HCT116 (cell line): Measurements from ENCODE around the gene KPNA3. TPM values are rescaled to one million over a fixed set of nuclear protein-coding genes. Genes with fewer than 3 reads are reported as not detected.

Experiments
- ATAC-seq: fragments of 200-7000 bp; cut with Tn5 transposase; 2 replicates; pipeline ENCODE4 v1.9.1; 2020; ENCODE audit warnings: mild to moderate bottlenecking, moderate library complexity
- BruUV-seq: library from RNA; stranded (reverse); fragments of 400-500 nt; replicated peaks from 2 replicates; lab custom pipeline; 2021; lab: Mats Ljungman, UMichigan
- CTCF ChIA-PET: fragments of 300-600 bp; sonication (Branson Sonifier 250); formaldehyde crosslinking; loops from one replicate; lab custom pipeline; 2021; ENCODE audit warnings: antibody characterized with exemption; lab: Charles Lee
- POLR2A ChIA-PET: fragments of 300-600, 350-600 bp; sonication (Branson Sonifier 250); formaldehyde crosslinking; loops from one replicate; lab custom pipeline; 2021; ENCODE audit warnings: antibody characterized with exemption; lab: Charles Lee
- RAD21 ChIA-PET, 2 experiments: fragments of 300-600 bp; sonication (Branson Sonifier 250); formaldehyde crosslinking; loops; one replicate each; lab custom pipeline; 2023; ENCODE audit warnings: low total read pairs in 2 of 2; ENCODE audit not compliant: uncharacterized antibody in 2 of 2, unreplicated experiment in 2 of 2, low non-redundant PET in 1 of 2; lab: Charles Lee
- DNase-seq: peaks from one replicate; pipeline ENCODE4 v3.0.0-alpha.2; 2010; ENCODE audit warnings: low read depth, low spot score
- H2AFZ ChIP-seq: fragments of 200-600 bp; shearing (Covaris generic), sonication (generic); 2 replicates; pipeline ENCODE4 v1.6.1; 2017; ENCODE audit warnings: low read depth, mixed run types, mixed read lengths, antibody characterized with exemption, low read length; ENCODE audit not compliant: poor library complexity, severe bottlenecking
- H3K27ac ChIP-seq: 2 replicates; pipeline ENCODE4 v1.5.1; 2012; ENCODE audit warnings: low read depth, low read length
- H3K27me3 ChIP-seq: fragments of 200-600 bp; sonication (generic); 2 replicates; pipeline ENCODE4 v1.6.1; 2016; ENCODE audit warnings: mixed run types, low read length, mixed read lengths; ENCODE audit not compliant: insufficient read depth
- H3K36me3 ChIP-seq, 2 experiments: fragments of 200-500 bp in 1 of 2; fragments of 200-600 bp in 1 of 2; sonication (Bioruptor generic) in 1 of 2; sonication (generic) in 1 of 2; 2 replicates each; pipeline versions ENCODE4 v1.5.1 to v1.6.1; 2014 to 2016; ENCODE audit warnings: low read length in 2 of 2, inconsistent platforms in 1 of 2, mixed read lengths in 1 of 2, mixed run types in 1 of 2; ENCODE audit not compliant: insufficient read depth in 2 of 2, control insufficient read depth in 1 of 2
- H3K4me1 ChIP-seq, 2 experiments: fragments of 200-600 bp in 1 of 2; sonication (generic) in 1 of 2; 2 replicates each; pipeline versions ENCODE4 v1.5.1 to v1.6.1; 2012 to 2017; ENCODE audit warnings: low read length in 2 of 2, inconsistent platforms in 1 of 2, mild to moderate bottlenecking in 1 of 2, mixed read lengths in 1 of 2, mixed run types in 1 of 2, moderate library complexity in 1 of 2; ENCODE audit not compliant: insufficient read depth in 2 of 2, control insufficient read depth in 1 of 2
- H3K4me2 ChIP-seq: fragments of 200-600 bp; sonication (generic); 2 replicates; pipeline ENCODE4 v1.6.1; 2017; ENCODE audit warnings: mixed run types, low read length, mixed read lengths
- H3K4me3 ChIP-seq, 2 experiments: fragments of 200-600 bp in 1 of 2; sonication (generic) in 1 of 2; replicated peaks in 1 of 2; 2 replicates each; pipeline ENCODE4 v1.5.1; 2011 to 2016; ENCODE audit warnings: low read length in 2 of 2, control low read depth in 1 of 2, low read depth in 1 of 2, mild to moderate bottlenecking in 1 of 2, mixed read lengths in 1 of 2, mixed run types in 1 of 2
- H3K79me2 ChIP-seq: fragments of 200-600 bp; sonication (generic); 2 replicates; pipeline ENCODE4 v1.6.1; 2017; ENCODE audit warnings: mild to moderate bottlenecking, mixed run types, low read length, moderate library complexity, mixed read lengths; ENCODE audit not compliant: insufficient read depth
- H3K9ac ChIP-seq: fragments of 200-600 bp; sonication (generic); 2 replicates; pipeline ENCODE4 v1.6.1; 2016; ENCODE audit warnings: low read length, mixed read lengths
- H3K9me2 ChIP-seq: fragments of 200-600 bp; sonication (generic), shearing (Covaris generic); 2 replicates; pipeline ENCODE4 v1.6.1; 2017; ENCODE audit warnings: mixed run types, mild to moderate bottlenecking, moderate library complexity; ENCODE audit not compliant: insufficient read depth
- H3K9me3 ChIP-seq, 2 experiments: fragments of 200-500 bp in 1 of 2; fragments of 200-600 bp in 1 of 2; sonication (Bioruptor generic) in 1 of 2; sonication (generic) in 1 of 2; 2 replicates each; pipeline ENCODE4 v1.6.1; 2014 to 2017; ENCODE audit warnings: low read length in 2 of 2, mixed read lengths in 2 of 2, inconsistent platforms in 1 of 2, low read depth in 1 of 2, mild to moderate bottlenecking in 1 of 2, mixed run types in 1 of 2, moderate library complexity in 1 of 2; ENCODE audit not compliant: control insufficient read depth in 1 of 2, insufficient read depth in 1 of 2
- H4K20me1 ChIP-seq: fragments of 200-600 bp; sonication (generic), shearing (Covaris generic); 2 replicates; pipeline ENCODE4 v1.6.1; 2017; ENCODE audit warnings: mixed run types, mild to moderate bottlenecking, moderate library complexity; ENCODE audit not compliant: insufficient read depth
- CBX3 ChIP-seq: IDR thresholded peaks from 2 replicates; pipeline ENCODE4 v1.6.1; 2012; ENCODE audit warnings: low read depth
- POLR2A ChIP-seq: IDR thresholded peaks from 2 replicates; pipeline ENCODE4 v1.7.0; 2011; ENCODE audit warnings: borderline replicate concordance; ENCODE audit not compliant: insufficient read depth, insufficient read length; ENCODE audit errors: extremely low read depth
- RAD21 ChIP-seq: IDR thresholded peaks from 2 replicates; pipeline ENCODE4 v1.6.1; 2012; ENCODE audit warnings: low read depth, mild to moderate bottlenecking
- ZFX ChIP-seq: fragments of 450-650 bp; IDR thresholded peaks from 2 replicates; pipeline ENCODE4 v1.6.1; 2017
- intact Hi-C: fragments of 100-400 bp; cut with micrococcal nuclease; formaldehyde crosslinking; loops from 2 replicates; pipeline ENCODE4 v1.10.0; 2022
- total RNA-seq: library from RNA; stranded (reverse); gene quantifications from one replicate; pipeline ENCODE4 v1.2.1, GENCODE V29; 2021; ENCODE audit not compliant: unreplicated experiment
- TF ChIP-seq, protein P1 (sequence below): IDR thresholded peaks from 2 replicates; pipeline ENCODE4 v1.6.1; 2012; ENCODE audit warnings: low read depth
- TF ChIP-seq, protein P2 (sequence below), 3 experiments: fragments of 200-600 bp in 1 of 3; sonication (generic) in 1 of 3; IDR thresholded peaks in 2 of 3; conservative IDR thresholded peaks in 1 of 3; 2 replicates each; pipeline ENCODE4 v1.5.1; 2012 to 2017; ENCODE audit warnings: low read depth in 2 of 3, low read length in 2 of 3, antibody characterized with exemption in 1 of 3, borderline replicate concordance in 1 of 3, control low read depth in 1 of 3, mild to moderate bottlenecking in 1 of 3, mixed read lengths in 1 of 3, mixed run types in 1 of 3, moderate library complexity in 1 of 3; ENCODE audit not compliant: insufficient read depth in 1 of 3

Gene KPNA3
- total RNA-seq, 1 experiment from 2014 or later: 45.0 TPM

DNA sequence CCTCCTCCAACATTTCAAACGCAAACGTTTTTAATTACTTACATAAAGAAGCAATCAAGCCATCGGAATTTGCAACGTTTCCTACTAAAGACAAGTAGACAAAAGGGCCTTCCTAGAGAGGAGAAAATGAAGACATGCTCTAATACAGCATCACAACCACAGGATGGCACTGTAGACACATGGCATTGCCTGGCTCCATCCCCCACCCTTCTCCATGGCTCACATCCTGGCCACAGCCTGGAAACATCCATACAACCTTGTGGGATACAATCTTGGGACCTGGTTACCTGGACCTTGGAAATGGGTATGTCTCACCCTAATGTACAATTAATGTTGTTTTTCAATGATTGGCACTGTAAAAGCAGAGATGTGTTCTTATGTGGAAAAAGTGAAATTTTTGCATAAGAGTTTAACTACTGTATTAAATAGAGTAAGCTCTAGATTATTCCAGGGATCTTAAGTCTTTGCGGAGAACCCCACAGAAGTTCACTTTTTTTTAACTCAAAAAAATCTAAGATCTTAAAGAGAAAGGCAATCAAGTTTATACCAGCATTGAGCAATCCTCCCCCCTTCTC is 122.7 kb downstream of the KPNA3 start:
- Histone ChIP-seq H3K4me3 (no peak overlapping the region), H3K9me3 (no peaks in the 10 kb centered on the region), H3K4me2 (peak overlapping the region; percentile 1; the same call in 1 of the 2 replicates), H3K27me3 (no peaks in the 10 kb centered on the region), H3K27ac (no peak overlapping the region), H3K79me2 (peaks cover 34% of the 10 kb centered on the region), H3K4me1 (peaks cover 0 to 11% of the 10 kb centered on the region in 2 experiments; a peak in 2 of 4 replicates), H3K9ac (no peak overlapping the region), H2AFZ (no peak overlapping the region), H3K36me3 (peaks cover 7 to 18% of the 10 kb centered on the region in 2 experiments; a peak in 2 of 4 replicates), H4K20me1 (peaks cover 3% of the 10 kb centered on the region; the same call in 1 of the 2 replicates), H3K9me2 (no peaks in the 10 kb centered on the region)
- intact Hi-C loops: loop anchor here (1.0 to 10.0 kb wide), 4 partner anchors 178 to 1400 kb away; partner anchors contain the start of gene TRIM13
- ChIA-PET CTCF (interaction anchor here (0.7 to 1.5 kb wide), 8 partner anchors 11 to 1399 kb away, joined by 3 to 7 read pairs (median 3); partner anchors contain the start of gene EBPL), RAD21 (interaction anchor here in 1 of 2 experiments (1.0 kb wide), 1 partner anchor 266 kb away, joined by 4 read pairs; the partner anchor contains the start of gene SPRYD7), POLR2A (interaction anchor here (1.3 kb wide), 1 partner anchor 123 kb away, joined by 3 read pairs; the partner anchor contains the start of gene KPNA3)
- ATAC-seq (peak; percentile 99), DNase-seq (peak; percentile 63)
- no TSS peak for BruUV-seq
- no peak for TF ChIP-seq POLR2A
- TF ChIP-seq ZFX: no peak
- TF ChIP-seq, protein P1, sequence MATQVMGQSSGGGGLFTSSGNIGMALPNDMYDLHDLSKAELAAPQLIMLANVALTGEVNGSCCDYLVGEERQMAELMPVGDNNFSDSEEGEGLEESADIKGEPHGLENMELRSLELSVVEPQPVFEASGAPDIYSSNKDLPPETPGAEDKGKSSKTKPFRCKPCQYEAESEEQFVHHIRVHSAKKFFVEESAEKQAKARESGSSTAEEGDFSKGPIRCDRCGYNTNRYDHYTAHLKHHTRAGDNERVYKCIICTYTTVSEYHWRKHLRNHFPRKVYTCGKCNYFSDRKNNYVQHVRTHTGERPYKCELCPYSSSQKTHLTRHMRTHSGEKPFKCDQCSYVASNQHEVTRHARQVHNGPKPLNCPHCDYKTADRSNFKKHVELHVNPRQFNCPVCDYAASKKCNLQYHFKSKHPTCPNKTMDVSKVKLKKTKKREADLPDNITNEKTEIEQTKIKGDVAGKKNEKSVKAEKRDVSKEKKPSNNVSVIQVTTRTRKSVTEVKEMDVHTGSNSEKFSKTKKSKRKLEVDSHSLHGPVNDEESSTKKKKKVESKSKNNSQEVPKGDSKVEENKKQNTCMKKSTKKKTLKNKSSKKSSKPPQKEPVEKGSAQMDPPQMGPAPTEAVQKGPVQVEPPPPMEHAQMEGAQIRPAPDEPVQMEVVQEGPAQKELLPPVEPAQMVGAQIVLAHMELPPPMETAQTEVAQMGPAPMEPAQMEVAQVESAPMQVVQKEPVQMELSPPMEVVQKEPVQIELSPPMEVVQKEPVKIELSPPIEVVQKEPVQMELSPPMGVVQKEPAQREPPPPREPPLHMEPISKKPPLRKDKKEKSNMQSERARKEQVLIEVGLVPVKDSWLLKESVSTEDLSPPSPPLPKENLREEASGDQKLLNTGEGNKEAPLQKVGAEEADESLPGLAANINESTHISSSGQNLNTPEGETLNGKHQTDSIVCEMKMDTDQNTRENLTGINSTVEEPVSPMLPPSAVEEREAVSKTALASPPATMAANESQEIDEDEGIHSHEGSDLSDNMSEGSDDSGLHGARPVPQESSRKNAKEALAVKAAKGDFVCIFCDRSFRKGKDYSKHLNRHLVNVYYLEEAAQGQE: no peak
- TF ChIP-seq RAD21: peak; percentile 94
- TF ChIP-seq CBX3: 0 out of 2 replicates have a peak, but pooled peaks have one; percentile 16
- TF ChIP-seq, protein P2, sequence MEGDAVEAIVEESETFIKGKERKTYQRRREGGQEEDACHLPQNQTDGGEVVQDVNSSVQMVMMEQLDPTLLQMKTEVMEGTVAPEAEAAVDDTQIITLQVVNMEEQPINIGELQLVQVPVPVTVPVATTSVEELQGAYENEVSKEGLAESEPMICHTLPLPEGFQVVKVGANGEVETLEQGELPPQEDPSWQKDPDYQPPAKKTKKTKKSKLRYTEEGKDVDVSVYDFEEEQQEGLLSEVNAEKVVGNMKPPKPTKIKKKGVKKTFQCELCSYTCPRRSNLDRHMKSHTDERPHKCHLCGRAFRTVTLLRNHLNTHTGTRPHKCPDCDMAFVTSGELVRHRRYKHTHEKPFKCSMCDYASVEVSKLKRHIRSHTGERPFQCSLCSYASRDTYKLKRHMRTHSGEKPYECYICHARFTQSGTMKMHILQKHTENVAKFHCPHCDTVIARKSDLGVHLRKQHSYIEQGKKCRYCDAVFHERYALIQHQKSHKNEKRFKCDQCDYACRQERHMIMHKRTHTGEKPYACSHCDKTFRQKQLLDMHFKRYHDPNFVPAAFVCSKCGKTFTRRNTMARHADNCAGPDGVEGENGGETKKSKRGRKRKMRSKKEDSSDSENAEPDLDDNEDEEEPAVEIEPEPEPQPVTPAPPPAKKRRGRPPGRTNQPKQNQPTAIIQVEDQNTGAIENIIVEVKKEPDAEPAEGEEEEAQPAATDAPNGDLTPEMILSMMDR (IDR thresholded peaks at IDR 0.05 in 2 of 3, conservative IDR thresholded peaks at IDR 0.05 in 1 of 3; ENCODE audit: borderline replicate concordance in 1 of 3, insufficient read depth in 1 of 3, low read depth in 2 of 3, low read length in 2 of 3): peak; percentile 74 to 92 (median 81)
